HFF-Myc (cell line): ENCODE measurements around the gene SYT1.

ENCODE experiments used
- DNase-seq: peaks from one replicate; pipeline ENCODE4 v3.0.0-alpha.2; 2011; ENCODE audit warnings: low read depth; ENCODE audit errors: extremely low read depth
- H3K4me3 ChIP-seq: replicated peaks from 2 replicates; pipeline ENCODE4 v1.5.1; 2011; ENCODE audit warnings: low read depth, mild to moderate bottlenecking, control low read depth, low read length
- TF ChIP-seq, protein P1 (sequence below): IDR thresholded peaks from 2 replicates; pipeline ENCODE4 v1.5.1; 2012; ENCODE audit warnings: mild to moderate bottlenecking, low read depth, low read length, control low read depth; ENCODE audit errors: missing control alignments

SYT1 gene

DNA sequence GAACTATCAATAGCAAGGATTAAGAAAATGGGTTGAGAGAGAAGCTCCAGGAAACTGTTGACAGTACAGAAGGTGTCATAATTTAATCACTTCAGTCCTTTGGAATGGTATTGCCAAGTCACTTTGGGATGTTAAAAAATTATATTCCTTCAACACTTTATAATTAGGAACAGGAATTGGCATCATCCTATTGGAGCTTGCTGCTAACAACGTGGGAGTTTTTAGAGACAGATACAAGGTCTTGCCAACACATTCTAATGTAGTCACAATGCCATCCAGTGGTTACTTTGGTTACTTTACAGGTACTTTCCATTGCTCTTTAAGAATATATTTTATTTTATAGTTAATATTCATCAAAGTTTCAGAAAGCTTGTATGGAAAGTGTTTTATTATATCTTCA lies 310.1 kb downstream of the SYT1 start:
- peak; percentile 20 for DNase-seq
- TF ChIP-seq, protein P1, sequence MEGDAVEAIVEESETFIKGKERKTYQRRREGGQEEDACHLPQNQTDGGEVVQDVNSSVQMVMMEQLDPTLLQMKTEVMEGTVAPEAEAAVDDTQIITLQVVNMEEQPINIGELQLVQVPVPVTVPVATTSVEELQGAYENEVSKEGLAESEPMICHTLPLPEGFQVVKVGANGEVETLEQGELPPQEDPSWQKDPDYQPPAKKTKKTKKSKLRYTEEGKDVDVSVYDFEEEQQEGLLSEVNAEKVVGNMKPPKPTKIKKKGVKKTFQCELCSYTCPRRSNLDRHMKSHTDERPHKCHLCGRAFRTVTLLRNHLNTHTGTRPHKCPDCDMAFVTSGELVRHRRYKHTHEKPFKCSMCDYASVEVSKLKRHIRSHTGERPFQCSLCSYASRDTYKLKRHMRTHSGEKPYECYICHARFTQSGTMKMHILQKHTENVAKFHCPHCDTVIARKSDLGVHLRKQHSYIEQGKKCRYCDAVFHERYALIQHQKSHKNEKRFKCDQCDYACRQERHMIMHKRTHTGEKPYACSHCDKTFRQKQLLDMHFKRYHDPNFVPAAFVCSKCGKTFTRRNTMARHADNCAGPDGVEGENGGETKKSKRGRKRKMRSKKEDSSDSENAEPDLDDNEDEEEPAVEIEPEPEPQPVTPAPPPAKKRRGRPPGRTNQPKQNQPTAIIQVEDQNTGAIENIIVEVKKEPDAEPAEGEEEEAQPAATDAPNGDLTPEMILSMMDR: no peak
- H3K4me3 ChIP-seq: no peak overlapping the region

DNA sequence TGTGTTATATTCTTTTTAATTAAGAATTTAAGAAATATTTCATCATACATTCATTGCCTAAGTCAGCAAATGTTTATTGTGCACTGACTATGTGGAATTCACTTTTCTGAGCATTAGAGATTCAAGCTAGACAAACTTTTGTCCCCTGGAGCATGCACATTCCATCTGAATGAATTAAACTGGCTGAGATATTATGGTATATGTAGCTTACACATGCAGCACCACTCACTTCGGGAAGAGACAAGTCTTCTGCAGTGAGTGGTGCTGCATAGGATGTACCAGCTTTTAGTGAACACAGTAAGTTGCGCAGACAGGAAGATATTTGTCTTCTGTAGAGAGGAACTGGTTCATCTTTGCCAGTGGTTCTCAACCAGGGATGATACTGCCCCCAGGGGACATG lies 318.4 kb downstream of the SYT1 start:
- TF ChIP-seq, protein P1: no peak
- no peak for DNase-seq
- H3K4me3 ChIP-seq: no peak overlapping the region

DNA sequence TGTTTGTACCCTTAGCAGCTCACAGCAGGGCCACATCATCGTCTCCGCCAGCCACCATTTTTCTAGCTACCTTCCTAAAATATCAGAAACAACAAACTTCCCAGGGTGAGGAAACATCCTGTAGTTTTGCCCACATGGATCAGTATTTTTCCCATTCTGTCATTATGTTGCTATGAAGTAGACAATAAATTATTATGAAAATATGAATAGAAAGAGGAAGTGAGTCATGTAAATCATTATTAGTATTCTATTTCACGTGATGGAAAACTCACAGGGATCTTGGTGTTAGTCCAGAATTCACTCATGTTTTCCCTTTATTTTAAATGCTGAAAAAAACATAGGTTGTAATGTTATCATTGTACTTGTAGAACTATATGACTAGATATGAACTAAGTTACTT lies 319.4 kb downstream of the SYT1 start:
- no peak for DNase-seq
- TF ChIP-seq, protein P1: no peak
- H3K4me3 ChIP-seq: no peak overlapping the region

DNA sequence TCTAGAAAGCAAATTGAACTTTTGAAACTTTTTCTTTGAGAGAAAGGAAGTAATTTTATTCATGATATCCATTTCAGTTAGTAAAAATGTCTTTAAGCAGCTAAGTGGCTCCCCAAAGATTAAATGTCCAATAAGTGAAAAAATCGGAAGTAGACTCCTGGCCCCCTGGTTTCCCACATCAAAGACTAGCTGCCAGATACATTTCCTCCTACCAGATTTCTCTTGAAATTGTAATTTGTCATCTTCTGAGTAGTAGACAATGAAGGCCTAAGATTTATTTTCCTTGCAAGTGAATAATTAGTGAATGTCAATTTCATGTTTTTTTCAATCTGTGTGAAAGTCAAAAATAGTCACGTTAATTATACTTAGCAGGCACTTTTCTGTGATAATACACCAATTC lies 321.9 kb downstream of the SYT1 start:
- TF ChIP-seq, protein P1: no peak
- no peak overlapping the region for H3K4me3 ChIP-seq
- DNase-seq: no peak

DNA sequence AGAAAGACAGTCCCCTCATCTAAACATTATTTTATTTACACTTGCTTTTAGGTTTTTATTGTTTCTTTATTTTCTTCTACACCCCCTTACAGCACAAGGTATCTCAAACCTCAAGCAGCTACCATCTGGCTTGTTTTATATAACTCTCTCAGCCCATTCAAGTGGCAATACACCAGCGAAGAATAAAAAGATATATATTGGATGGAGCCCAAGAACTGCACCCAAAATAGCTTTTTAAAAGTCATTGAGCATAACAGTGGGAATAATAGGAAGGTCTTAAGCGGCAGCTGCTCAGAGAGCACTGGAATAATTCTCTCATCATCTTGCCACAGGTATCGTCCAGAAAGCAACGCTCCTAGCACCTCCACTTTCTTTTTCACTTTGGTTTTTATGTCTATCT lies 322.5 kb downstream of the SYT1 start:
- no peak overlapping the region for H3K4me3 ChIP-seq
- TF ChIP-seq, protein P1: no peak
- no peak for DNase-seq

DNA sequence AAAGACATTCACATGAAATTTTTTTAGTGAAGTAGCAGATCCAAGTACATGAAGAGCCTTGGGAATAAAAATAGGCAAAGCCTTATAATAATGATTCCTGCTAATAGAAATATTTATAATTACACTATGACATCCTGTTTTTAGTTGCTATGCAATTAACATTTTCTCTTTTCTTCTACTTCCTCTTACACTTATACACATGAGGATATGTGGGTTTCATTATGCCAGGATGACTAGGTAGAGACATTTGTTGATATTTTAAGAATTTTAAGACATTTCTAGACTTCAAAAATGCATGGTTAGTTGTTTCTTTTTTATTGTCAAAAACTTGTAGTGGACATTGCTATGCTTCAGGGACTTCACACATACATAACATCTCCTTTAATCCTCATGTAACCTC lies 326.8 kb downstream of the SYT1 start:
- H3K4me3 ChIP-seq: no peak overlapping the region
- TF ChIP-seq, protein P1: no peak
- no peak for DNase-seq

DNA sequence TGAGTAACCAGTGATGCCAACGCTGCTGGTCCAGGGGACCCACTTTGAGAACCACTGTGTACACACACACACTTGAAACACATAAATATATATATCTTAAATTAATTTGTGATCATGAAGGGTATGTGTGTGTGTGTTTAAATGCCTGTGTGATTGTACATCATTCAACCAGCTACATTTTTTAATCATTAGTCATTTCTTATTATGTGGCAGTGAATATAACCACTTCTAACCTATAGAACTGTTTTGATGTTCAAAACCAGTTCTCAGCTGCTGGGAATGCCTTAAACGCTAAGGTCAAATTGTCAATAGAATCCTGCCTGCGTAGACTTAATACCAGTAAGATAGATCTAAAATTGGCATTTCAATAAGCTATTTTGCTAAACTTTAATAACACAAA lies 330.0 kb downstream of the SYT1 start:
- DNase-seq: no peak
- TF ChIP-seq, protein P1: no peak
- no peak overlapping the region for H3K4me3 ChIP-seq
